Right atrium auricular region (tissue), 2 donors: ENCODE data around the gene GALK1. TPM values are rescaled to one million over a fixed set of nuclear protein-coding genes. Genes with fewer than 3 reads are reported as not detected.

ENCODE experiments used
- DNase-seq: peaks from one replicate; pipeline ENCODE4 v3.0.0-alpha.2; 2019; ENCODE audit warnings: low spot score
- H3K27ac ChIP-seq, 2 donors: fragments of 200-600 bp; sonication (generic); 1 replicate in 1 of 2; 2 replicates in 1 of 2; pipeline ENCODE4 v1.5.1; 2016 to 2019
- H3K27me3 ChIP-seq, 2 donors: fragments of 200-600 bp; sonication (generic); one replicate each; pipeline versions ENCODE4 v1.5.1 to v1.6.0; 2017 to 2019
- H3K36me3 ChIP-seq: fragments of 200-600 bp; sonication (generic); one replicate; pipeline ENCODE4 v1.5.1; 2016
- H3K4me1 ChIP-seq, 2 donors: fragments of 200-600 bp; sonication (generic); one replicate each; pipeline versions ENCODE4 v1.5.1 to v1.6.0; 2017 to 2019
- H3K4me3 ChIP-seq, 2 donors: fragments of 200-600 bp; sonication (generic); 1 replicate in 1 of 2; 2 replicates in 1 of 2; pipeline ENCODE4 v1.5.1; 2017 to 2019; ENCODE audit warnings: mild to moderate bottlenecking in 1 of 2, moderate library complexity in 1 of 2
- H3K9me3 ChIP-seq, 2 donors: fragments of 200-600 bp; sonication (generic); one replicate each; pipeline ENCODE4 v1.5.1; 2019
- CTCF ChIP-seq, 2 donors: fragments of 200-600 bp; sonication (generic); IDR thresholded peaks; one replicate each; pipeline ENCODE4 v1.5.1; 2019; ENCODE audit warnings: antibody characterized with exemption in 2 of 2
- total RNA-seq, 2 donors: library from RNA; depleted of rRNA; stranded (reverse); fragments of >200 nt; gene quantifications; one replicate each; pipeline ENCODE4 v1.1.0, GENCODE V29; 2016

The GALK1 gene
- total RNA-seq, 2 donors from 2014 or later, result 19.6 to 21.0 TPM

GRCh38 chr17:75724016-75725003 is 40.7 kb downstream of the GALK1 start:
- H3K27ac ChIP-seq, result no peak overlapping the region
- no peak overlapping the region for H3K4me3 ChIP-seq
- no peak for TF ChIP-seq CTCF (IDR thresholded peaks at IDR 0.05)
- H3K4me1 ChIP-seq, result peaks cover 0 to 13% of the 10 kb centered on the region in 2 donors
- no peaks in the 10 kb centered on the region for H3K27me3 ChIP-seq
- no peaks in the 10 kb centered on the region for H3K9me3 ChIP-seq
- no peaks in the 10 kb centered on the region for H3K36me3 ChIP-seq
- DNase-seq, result no peak

- Histone ChIP-seq H3K4me3 (peak overlapping the region in 1 of 2 donors; percentile 59), H3K27ac (peak overlapping the region; percentile 54 to 65), H3K4me1 (peaks cover 0 to 13% of the 10 kb centered on the region in 2 donors), H3K9me3 (no peaks in the 10 kb centered on the region), H3K27me3 (no peaks in the 10 kb centered on the region), H3K36me3 (no peaks in the 10 kb centered on the region)
- DNase-seq, result no peak
- no peak for TF ChIP-seq CTCF (IDR thresholded peaks at IDR 0.05)
These were observed 41.6 kb downstream of the GALK1 start for GRCh38 chr17:75723171-75723930.

- Histone ChIP-seq H3K36me3 (no peaks in the 10 kb centered on the region), H3K27me3 (no peaks in the 10 kb centered on the region), H3K4me1 (peaks cover 0 to 13% of the 10 kb centered on the region in 2 donors), H3K4me3 (peak overlapping the region in 1 of 2 donors; percentile 59), H3K27ac (peak overlapping the region; percentile 54 to 65), H3K9me3 (no peaks in the 10 kb centered on the region)
- TF ChIP-seq CTCF (IDR thresholded peaks at IDR 0.05), result no peak
- no peak for DNase-seq
These were observed 42.4 kb downstream of the GALK1 start for GRCh38 chr17:75722542-75723095.

GRCh38 chr17:75722076-75722475 is 42.9 kb downstream of the GALK1 start:
- Histone ChIP-seq H3K4me1 (peaks cover 0 to 13% of the 10 kb centered on the region in 2 donors), H3K27me3 (no peaks in the 10 kb centered on the region), H3K9me3 (no peaks in the 10 kb centered on the region), H3K4me3 (peak overlapping the region; percentile 41 to 59), H3K36me3 (no peaks in the 10 kb centered on the region), H3K27ac (peak overlapping the region; percentile 54 to 65)
- no peak for TF ChIP-seq CTCF (IDR thresholded peaks at IDR 0.05)
- DNase-seq, result no peak

- H3K36me3 ChIP-seq, result no peaks in the 10 kb centered on the region
- H3K4me3 ChIP-seq, result peak overlapping the region; percentile 41 to 59
- H3K27ac ChIP-seq, result peak overlapping the region; percentile 54 to 65
- TF ChIP-seq CTCF (IDR thresholded peaks at IDR 0.05), result no peak
- DNase-seq, result no peak
- H3K9me3 ChIP-seq, result no peaks in the 10 kb centered on the region
- H3K27me3 ChIP-seq, result no peaks in the 10 kb centered on the region
- H3K4me1 ChIP-seq, result peaks cover 0 to 13% of the 10 kb centered on the region in 2 donors
These were observed 43.5 kb downstream of the GALK1 start for GRCh38 chr17:75721463-75722011.
